Measurements from ENCODE around the gene RIMBP3C. TPM values are rescaled to one million over a fixed set of nuclear protein-coding genes. Genes with fewer than 3 reads are reported as not detected.

The RIMBP3C gene
- total and polyA plus RNA-seq, 10 of the 15 experiments (the other 5 are each of a cell fraction or from before 2014, with no cell fraction given): 0.03 to 0.23 (median 0.08) TPM; not detected in 4

GRCh38 chr22:21573293-21573734 lies 22.1 kb upstream of the RIMBP3C start:
- ChIA-PET POLR2A (no interaction called here), CTCF (interaction anchor here (0.9 to 2.7 kb wide), 3 partner anchors 15 to 365 kb away, joined by 3 to 9 read pairs (median 4); no protein-coding TSS in a partner anchor), RAD21 (ENCODE audit: unreplicated experiment) (no interaction called here), SMC1A (ENCODE audit: uncharacterized antibody, unreplicated experiment) (interaction anchor here (1.3 to 1.7 kb wide), 2 partner anchors 8 to 14 kb away, joined by 4 to 10 read pairs; no protein-coding TSS in a partner anchor)
- FAIRE-seq (no peak), ATAC-seq (no peak), DNase-seq (ENCODE audit: low read depth, low spot score) (no peak)
- in situ Hi-C loops (cut with MboI) (no loop called here), intact Hi-C loops (cut with micrococcal nuclease; ENCODE audit: unreplicated experiment) (no loop called here)
- H3K79me2 ChIP-seq (ENCODE audit: control insufficient read depth, insufficient read depth, low read length): peaks cover 84% of the 10 kb centered on the region
- BruUV-seq (replicated peaks): no TSS peak
- 46% methylated on average over 6 of the region's 6 CpGs for WGBS (ENCODE audit: insufficient coverage, insufficient replicate concordance, low lambda C conversion rate, missing lambda C conversion rate)
- 0 out of 2 replicates have a peak overlapping the region, but pooled peaks have one; percentile 25 for H3K4me2 ChIP-seq (ENCODE audit: control insufficient read depth, insufficient read depth)
- H3K4me1 ChIP-seq (ENCODE audit: control insufficient read depth, insufficient read depth, low read length): peaks cover 11% of the 10 kb centered on the region
- H2AFZ ChIP-seq (ENCODE audit: control insufficient read depth, low read depth, low read length): no peak overlapping the region
- H4K20me1 ChIP-seq (ENCODE audit: control insufficient read depth, insufficient read depth): peaks cover 32% of the 10 kb centered on the region
- no peaks in the 10 kb centered on the region for H3K9me3 ChIP-seq (replicated peaks; ENCODE audit: control insufficient read depth, insufficient read depth, low read length)
- TF ChIP-seq POLR2A (IDR thresholded peaks at IDR 0.05; ENCODE audit: low read depth, low read length) (0 out of 2 replicates have a peak, but pooled peaks have one; percentile 4), NFYB (IDR thresholded peaks at IDR 0.05; ENCODE audit: insufficient read depth, low read depth, low read length) (no peak), CHD4 (IDR thresholded peaks at IDR 0.05) (no peak), ATF3 (IDR thresholded peaks at IDR 0.05; ENCODE audit: borderline replicate concordance, extremely low read depth, low read depth, low read length) (no peak), IRF5 (IDR thresholded peaks at IDR 0.05; ENCODE audit: borderline replicate concordance) (no peak), TCF7 (IDR thresholded peaks at IDR 0.05; ENCODE audit: borderline replicate concordance) (no peak), ZNF687 (IDR thresholded peaks at IDR 0.05) (no peak), YBX1 (IDR thresholded peaks at IDR 0.05) (no peak)
- no peaks in the 10 kb centered on the region for H3K27me3 ChIP-seq (replicated peaks in 1 of 2; ENCODE audit: control insufficient read depth in 2 of 2, insufficient read depth in 2 of 2, low read length in 1 of 2)
- no peak overlapping the region for H3K9ac ChIP-seq (ENCODE audit: control insufficient read depth, insufficient read depth, low read length)
- no peak overlapping the region for H3K27ac ChIP-seq (ENCODE audit: control insufficient read depth, insufficient read depth)
- peaks cover 0 to 10% of the 10 kb centered on the region in 2 experiments; a peak in 2 of 4 replicates for H3K36me3 ChIP-seq (ENCODE audit: control insufficient read depth in 2 of 2, insufficient read depth in 2 of 2, low read length in 1 of 2)
- no peak overlapping the region for H3K4me3 ChIP-seq

Data from GM12878 (cell line).